ENCODE measurements around the gene CACNA1F.

The CACNA1F gene

DNA sequence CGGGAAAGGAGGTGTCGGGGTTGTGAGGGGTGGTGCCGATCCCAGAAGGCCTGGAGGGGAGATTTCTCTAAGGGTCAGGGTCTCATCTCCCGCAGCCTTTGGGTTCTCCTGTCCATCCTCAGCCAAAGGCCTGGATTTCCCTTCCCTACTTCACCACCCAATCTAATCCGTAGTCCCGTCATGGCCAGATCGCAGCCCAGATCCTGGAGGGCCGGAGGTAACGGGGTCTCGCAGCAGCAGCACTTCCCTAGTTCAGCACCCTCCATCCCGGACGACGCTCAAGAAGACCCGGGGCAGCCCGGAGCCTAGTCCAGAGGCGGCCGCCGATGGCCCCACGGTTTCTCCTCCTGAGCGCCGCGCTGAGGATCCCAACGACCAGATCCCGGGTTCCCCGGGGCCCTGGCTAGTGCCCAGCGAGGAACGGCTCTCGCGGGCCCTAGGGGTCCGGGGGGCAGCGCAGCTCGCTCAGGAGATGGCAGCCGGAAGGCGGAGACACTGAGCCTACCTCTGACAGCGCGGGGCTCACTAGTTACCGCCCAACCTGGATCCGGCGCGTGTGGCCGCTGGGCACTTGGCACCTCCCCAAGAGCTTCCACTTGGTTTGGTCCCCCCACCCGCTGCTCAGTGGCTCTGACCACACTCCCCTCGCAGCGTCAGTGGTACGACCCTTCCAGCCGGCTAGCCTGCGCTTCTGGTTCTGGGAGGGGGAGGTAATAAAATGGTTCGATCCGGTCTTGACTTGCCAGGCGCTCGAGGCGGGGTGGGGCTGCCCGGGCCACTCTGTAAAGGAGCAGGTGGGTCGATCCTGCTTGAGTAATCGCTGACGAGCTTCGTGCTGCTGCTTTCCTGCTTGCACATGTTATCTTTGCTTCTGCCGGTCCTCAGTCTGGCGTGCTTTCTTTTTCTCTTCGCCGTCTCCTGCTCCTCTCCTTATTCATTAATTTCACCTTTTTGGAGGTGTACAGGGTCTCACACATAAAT is 66.9 kb downstream of the CACNA1F start:
- peak; percentile 31 to 77 (median 60) for DNase-seq
- intact Hi-C loops (cut with DNase I) = no loop called here

DNA sequence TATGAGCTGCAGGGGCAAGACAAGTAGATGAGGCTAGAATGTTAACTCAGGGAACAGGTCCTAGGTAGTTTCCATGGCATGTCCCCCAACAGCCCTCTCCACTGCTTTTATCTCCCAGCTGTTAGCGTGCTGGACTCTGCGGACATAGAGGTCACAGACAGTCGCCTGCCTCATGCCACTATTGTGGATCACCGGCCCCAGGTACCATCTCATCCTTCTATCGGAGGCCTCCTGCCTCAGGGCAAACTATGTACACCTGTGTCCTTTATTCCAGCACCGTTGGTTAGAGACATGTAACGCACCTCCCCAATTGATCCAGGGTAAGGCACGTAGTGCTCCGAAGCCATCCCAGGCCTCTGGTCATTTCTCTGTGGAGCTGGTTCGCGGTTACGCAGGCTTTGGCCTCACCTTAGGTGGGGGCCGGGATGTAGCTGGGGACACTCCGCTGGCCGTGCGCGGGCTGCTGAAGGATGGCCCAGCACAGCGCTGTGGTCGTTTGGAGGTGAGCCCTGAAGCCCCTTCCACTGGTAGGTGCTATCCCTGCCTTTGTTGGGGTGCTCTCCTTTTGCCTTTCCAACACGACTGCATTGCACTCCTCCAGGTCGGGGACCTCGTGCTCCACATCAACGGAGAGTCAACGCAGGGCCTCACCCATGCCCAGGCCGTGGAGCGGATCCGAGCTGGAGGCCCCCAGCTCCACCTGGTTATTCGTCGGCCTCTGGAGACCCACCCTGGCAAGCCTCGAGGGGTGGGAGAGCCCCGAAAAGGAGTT is 68.4 kb downstream of the CACNA1F start:
- DNase-seq = no peak
- intact Hi-C loops (cut with DNase I) = no loop called here

DNA sequence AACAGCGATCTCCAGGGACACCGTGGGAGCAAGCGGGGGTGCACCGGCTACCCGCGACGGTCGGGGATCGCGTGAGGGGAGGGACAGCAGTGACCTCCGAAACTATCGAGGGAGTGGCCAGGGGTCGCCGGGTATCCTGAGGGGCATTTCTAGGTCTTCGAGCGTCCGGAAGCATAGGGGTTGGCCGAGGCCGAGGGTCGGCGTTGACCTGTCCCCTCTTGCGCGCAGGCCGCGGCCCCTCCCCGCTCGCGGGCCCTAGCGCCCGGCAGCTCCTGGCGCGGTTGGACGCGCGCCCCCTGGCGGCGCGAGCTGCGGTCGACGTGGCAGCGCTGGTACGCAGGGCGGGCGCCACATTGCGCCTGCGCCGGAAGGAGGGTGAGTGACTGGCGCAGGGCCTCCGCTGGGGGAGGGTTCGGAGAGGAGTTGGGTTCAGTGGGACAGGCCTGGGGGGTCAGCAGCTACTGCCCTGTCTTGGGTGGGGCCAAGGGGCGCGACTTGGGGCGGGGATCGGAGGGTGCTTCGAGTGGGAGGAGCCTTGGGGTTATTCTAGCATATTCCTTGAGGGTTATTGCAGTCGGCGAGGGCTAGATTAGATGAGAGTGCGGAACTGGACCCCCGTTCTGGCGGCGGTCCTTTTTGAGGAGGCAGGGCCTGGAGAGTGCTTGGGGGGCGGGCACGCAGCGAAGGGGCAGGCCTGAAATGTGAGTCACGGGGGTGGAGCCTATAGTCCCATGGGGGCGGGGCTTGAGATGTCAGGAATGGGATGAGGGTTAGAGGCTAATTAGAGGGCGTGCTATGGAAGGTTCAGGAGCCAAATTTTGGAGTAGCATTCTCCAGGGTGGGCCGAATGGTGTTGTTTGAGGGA is 69.4 kb downstream of the CACNA1F start:
- intact Hi-C loops (cut with DNase I) = no loop called here
- DNase-seq = peak; percentile 77 to 94 (median 86)

DNA sequence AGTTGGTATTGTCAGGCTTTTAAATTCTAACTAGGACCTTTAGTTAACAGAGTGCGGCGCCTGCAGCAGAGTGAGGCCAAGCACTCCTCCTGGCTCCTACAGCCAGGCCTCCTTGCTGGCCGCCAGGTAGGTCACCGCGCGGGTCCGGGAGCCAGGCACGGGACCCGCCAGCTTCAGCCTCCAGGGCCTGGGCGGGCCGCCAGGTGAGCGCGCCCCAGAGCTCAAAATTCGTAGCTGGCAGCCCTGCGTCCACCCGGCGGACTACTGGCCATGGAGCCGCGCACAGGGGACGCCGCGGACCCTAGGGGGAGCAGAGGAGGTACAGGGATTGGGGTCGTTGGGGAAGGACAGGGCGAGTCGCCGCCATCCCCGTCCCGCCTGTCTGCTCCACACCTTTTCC is 70.5 kb downstream of the CACNA1F start, which contains the start of gene MAGIX:
TSS of gene MAGIX (plus strand) at position 139 of the 400 bp plus-strand sequence. CDS start at position 271, 132 bp downstream.
- intact Hi-C loops (cut with DNase I) = no loop called here
- DNase-seq = no peak

DNA sequence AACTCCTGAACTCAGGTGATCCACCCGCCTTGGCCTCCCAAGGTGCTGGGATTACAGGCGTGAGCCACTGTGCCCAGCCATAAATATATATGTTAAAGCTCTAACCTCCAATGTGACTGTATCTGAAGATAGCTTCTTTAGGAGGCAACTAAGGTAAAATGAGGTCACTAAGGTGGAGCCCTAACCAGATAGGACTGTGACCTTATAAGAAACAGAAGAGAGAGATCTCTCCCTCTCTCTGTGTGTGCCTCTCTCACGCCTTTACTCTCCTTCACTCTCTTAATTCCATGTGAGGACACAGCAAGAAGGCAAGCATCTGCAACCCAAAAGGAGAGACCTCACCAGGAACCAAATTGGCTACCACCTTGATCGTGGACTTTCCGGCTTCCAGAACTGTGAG is 71.5 kb downstream of the CACNA1F start:
- no peak for DNase-seq
- intact Hi-C loops (cut with DNase I) = no loop called here

DNA sequence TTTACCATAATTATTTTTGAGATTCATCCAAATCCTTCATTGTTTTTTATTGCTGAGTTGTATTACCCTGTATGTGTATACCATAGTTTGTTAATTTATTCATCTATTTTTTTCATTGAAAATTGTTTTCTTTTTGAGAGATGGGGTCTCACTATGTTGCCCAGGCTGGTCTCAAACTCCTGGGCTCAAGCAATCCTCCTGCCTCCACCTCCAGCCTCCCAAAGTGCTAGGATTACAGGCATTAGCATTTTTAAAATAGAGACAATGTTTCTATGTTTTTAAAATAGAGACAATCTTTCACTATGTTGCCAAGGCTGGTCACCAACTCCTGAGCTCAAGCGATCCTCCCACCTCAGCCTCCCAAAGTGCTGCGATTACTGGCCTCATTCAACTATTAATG is 72.2 kb downstream of the CACNA1F start:
- no peak for DNase-seq
- intact Hi-C loops (cut with DNase I) = no loop called here

- DNase-seq = no peak
- intact Hi-C loops (cut with DNase I) = no loop called here
Observed at GRCh38 chrX:49157194-49157593, 75.9 kb downstream of the CACNA1F start.

- peak; percentile 71 to 94 (median 88) for DNase-seq
- intact Hi-C loops (cut with DNase I) = no loop called here
Observed at GRCh38 chrX:49155900-49156837, 77.0 kb downstream of the CACNA1F start.

DNA sequence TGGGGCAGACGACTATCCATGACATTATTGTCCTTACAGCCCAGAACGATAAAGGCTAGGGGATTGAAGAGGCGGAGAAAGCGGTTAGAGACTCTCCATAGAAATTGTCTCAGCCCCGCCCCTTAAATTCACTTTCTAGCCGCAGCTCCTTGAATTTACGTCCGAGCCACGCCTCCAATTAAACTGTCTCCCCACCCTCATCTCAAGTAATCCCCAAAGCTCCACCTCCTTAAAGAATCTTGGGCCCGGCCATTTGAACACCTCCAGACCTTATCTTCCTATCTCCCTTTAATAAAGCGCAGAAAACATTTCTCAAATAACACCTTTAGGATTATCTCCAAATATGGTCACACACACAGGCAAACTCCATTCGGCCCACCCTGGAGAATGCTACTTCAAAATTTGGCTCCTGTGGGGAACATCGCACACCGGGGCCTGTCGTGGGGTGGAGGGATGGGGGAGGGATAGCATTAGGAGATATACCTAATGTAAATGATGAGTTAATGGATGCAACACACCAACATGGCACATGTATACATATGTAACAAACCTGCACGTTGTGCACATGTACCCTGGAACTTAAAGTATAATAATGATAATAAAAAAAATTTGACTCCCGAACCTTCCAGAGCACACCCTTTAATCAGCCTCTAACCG is 77.8 kb downstream of the CACNA1F start:
- intact Hi-C loops (cut with DNase I) = no loop called here
- DNase-seq = peak in 24 of 42 donors; percentile 6 to 71 (median 37)

Measured in head of caudate nucleus (tissue), 42 donors.